ENCODE measurements around the gene STAT4. TPM values are rescaled to one million over a fixed set of nuclear protein-coding genes. Genes with fewer than 3 reads are reported as not detected.

Gene STAT4
- polyA plus RNA-seq, 1 of the 3 experiments (the other 2 are of a cell fraction): 0.12 TPM

DNA sequence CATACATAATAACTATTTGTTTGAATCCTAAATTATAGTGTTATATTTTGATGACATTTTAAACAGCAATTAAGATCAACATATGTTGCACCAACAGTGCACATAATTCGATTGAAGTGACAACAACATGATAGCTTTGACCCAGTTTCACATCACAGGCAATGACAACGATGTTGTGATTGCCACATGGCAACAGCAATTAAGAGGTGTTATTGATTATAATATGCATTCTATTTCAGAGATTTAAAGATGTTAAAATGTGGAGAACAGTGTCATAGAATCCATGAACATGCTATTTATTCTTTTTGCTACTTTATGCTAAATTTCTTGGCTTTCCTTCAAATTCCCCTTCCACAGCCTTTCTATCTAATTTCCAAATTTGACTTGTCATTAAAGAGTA lies 68.5 kb downstream of the STAT4 start:
- H3K36me3 ChIP-seq (replicated peaks in 1 of 2; ENCODE audit: control insufficient read depth in 1 of 2, insufficient read depth in 2 of 2, low read length in 1 of 2): no peaks in the 10 kb centered on the region
- no peaks in the 10 kb centered on the region; the same call in 1 of the 2 replicates for H3K9me2 ChIP-seq
- TF ChIP-seq, protein P1, sequence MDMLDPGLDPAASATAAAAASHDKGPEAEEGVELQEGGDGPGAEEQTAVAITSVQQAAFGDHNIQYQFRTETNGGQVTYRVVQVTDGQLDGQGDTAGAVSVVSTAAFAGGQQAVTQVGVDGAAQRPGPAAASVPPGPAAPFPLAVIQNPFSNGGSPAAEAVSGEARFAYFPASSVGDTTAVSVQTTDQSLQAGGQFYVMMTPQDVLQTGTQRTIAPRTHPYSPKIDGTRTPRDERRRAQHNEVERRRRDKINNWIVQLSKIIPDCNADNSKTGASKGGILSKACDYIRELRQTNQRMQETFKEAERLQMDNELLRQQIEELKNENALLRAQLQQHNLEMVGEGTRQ (IDR thresholded peaks at IDR 0.05; ENCODE audit: borderline replicate concordance, low read depth, low read length): no peak
- TF ChIP-seq, protein P2, sequence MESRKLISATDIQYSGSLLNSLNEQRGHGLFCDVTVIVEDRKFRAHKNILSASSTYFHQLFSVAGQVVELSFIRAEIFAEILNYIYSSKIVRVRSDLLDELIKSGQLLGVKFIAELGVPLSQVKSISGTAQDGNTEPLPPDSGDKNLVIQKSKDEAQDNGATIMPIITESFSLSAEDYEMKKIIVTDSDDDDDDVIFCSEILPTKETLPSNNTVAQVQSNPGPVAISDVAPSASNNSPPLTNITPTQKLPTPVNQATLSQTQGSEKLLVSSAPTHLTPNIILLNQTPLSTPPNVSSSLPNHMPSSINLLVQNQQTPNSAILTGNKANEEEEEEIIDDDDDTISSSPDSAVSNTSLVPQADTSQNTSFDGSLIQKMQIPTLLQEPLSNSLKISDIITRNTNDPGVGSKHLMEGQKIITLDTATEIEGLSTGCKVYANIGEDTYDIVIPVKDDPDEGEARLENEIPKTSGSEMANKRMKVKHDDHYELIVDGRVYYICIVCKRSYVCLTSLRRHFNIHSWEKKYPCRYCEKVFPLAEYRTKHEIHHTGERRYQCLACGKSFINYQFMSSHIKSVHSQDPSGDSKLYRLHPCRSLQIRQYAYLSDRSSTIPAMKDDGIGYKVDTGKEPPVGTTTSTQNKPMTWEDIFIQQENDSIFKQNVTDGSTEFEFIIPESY (IDR thresholded peaks at IDR 0.05; ENCODE audit: borderline replicate concordance, low read depth): no peak
- TF ChIP-seq, protein P3, sequence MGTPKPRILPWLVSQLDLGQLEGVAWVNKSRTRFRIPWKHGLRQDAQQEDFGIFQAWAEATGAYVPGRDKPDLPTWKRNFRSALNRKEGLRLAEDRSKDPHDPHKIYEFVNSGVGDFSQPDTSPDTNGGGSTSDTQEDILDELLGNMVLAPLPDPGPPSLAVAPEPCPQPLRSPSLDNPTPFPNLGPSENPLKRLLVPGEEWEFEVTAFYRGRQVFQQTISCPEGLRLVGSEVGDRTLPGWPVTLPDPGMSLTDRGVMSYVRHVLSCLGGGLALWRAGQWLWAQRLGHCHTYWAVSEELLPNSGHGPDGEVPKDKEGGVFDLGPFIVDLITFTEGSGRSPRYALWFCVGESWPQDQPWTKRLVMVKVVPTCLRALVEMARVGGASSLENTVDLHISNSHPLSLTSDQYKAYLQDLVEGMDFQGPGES (IDR thresholded peaks at IDR 0.05; ENCODE audit: low read depth, low read length): no peak
- TF ChIP-seq CHD2 (IDR thresholded peaks at IDR 0.05; ENCODE audit: low read length, partially characterized antibody) (no peak), RAD21 (IDR thresholded peaks at IDR 0.05; ENCODE audit: low read length) (no peak), GABPA (IDR thresholded peaks at IDR 0.05; ENCODE audit: low read depth) (no peak), TEAD4 (IDR thresholded peaks at IDR 0.05; ENCODE audit: borderline replicate concordance, insufficient read depth) (no peak), REST (IDR thresholded peaks at IDR 0.05; ENCODE audit: low read depth, low read length) (no peak), RFX5 (IDR thresholded peaks at IDR 0.05; ENCODE audit: low read length) (no peak), RCOR1 (IDR thresholded peaks at IDR 0.05; ENCODE audit: low read length) (no peak)
- TF ChIP-seq, protein P4, sequence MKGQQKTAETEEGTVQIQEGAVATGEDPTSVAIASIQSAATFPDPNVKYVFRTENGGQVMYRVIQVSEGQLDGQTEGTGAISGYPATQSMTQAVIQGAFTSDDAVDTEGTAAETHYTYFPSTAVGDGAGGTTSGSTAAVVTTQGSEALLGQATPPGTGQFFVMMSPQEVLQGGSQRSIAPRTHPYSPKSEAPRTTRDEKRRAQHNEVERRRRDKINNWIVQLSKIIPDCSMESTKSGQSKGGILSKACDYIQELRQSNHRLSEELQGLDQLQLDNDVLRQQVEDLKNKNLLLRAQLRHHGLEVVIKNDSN (IDR thresholded peaks at IDR 0.05; ENCODE audit: borderline replicate concordance, low read depth): no peak
- DNase-seq: no peak
- H2AFZ ChIP-seq (ENCODE audit: low read depth): no peak overlapping the region
- H3K4me3 ChIP-seq (ENCODE audit: low read depth in 2 of 2, low read length in 1 of 2): no peak overlapping the region
- H3K9me3 ChIP-seq: no peaks in the 10 kb centered on the region
- H3K4me1 ChIP-seq (ENCODE audit: control insufficient read depth in 1 of 2, insufficient read depth in 2 of 2, low read depth in 1 of 2, low read length in 1 of 2): no peaks in the 10 kb centered on the region; a peak in 1 of 4 replicates
- ChIA-PET CTCF (no interaction called here), POLR2A (no interaction called here)
- no peak overlapping the region for H3K4me2 ChIP-seq
- 54% methylated on average over 2 of the region's 2 CpGs for whole genome bisulfite sequencing (ENCODE audit: low lambda C conversion rate)
- no peaks in the 10 kb centered on the region for H4K20me1 ChIP-seq (ENCODE audit: insufficient read depth)
- no peaks in the 10 kb centered on the region for H3K79me2 ChIP-seq (ENCODE audit: insufficient read depth)
- no peaks in the 10 kb centered on the region for H3K27me3 ChIP-seq (ENCODE audit: insufficient read depth)
- no peak overlapping the region for H3K27ac ChIP-seq (ENCODE audit: low read depth in 2 of 2, low read length in 1 of 2)
- H3K9ac ChIP-seq: no peak overlapping the region
- no peaks in the 10 kb centered on the region for H3F3A ChIP-seq (replicated peaks; ENCODE audit: insufficient read depth)
